Activated naive CD8-positive, alpha-beta T cell (primary cell): ENCODE measurements around the gene LIN7B.

ENCODE experiments used
- H3K27ac Mint-ChIP-seq: one replicate; pipeline ENCODE4 v1.8.0; 2021; ENCODE audit warnings: mixed read lengths
- H3K27me3 Mint-ChIP-seq: one replicate; pipeline ENCODE4 v1.8.0; 2021; ENCODE audit warnings: mixed read lengths
- H3K36me3 Mint-ChIP-seq: one replicate; pipeline ENCODE4 v1.8.0; 2021; ENCODE audit warnings: mixed read lengths
- H3K4me1 Mint-ChIP-seq: one replicate; pipeline ENCODE4 v1.8.0; 2021; ENCODE audit warnings: low read depth, mixed read lengths
- H3K4me3 Mint-ChIP-seq: one replicate; pipeline ENCODE4 v1.8.0; 2021; ENCODE audit warnings: mild to moderate bottlenecking, mixed read lengths
- H3K9me3 Mint-ChIP-seq: one replicate; pipeline ENCODE4 v1.8.0; 2021; ENCODE audit warnings: low read depth, mixed read lengths

LIN7B gene

DNA sequence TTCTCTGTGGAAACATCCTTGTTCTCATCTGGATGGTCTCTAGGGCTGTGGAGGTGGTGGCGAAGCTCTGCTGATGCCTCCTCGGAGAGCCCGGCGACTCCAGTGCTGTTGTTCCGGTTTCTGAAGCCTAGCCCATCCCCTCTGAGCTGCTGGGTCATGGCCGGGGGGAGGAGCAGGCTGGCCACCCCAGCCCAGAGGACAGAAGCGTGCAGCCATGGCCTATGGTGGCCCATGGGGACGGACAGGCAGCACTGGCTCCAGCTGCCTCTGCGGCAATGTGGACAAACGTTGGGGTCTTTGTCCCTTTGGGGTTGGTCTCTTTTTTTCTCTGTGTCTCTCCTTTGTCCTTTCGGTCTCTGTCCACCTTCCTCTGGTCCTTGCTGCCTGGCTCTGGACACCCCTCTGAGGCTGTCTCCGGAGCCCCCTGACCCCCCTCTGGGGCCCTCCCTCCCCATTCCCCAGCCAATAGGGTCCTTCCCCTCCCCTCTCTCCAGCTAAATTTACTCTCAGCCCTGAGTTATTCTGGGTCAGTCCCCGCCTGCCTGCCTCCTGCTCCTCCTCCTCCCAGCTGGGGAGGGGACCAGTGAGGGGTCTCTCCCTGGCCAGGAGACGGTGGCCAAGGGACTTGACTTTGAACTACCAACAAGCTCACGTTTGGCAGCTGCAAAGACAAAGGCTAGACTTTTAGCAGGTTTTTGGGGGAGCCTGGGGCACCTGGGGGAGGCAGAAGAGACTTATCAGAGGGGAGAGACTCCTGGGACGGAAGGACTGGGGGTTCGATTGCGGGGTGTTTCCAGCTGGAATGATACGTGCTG lies 41.0 kb downstream of the LIN7B start, which contains the start of gene HRC:
Gene HRC, minus strand, starts transcription at position 392 of the 815 bp plus-strand sequence. Its CDS starts 159 bp downstream, at position 233.
- peaks cover 35% of the 10 kb centered on the region for H3K27me3 Mint-ChIP-seq
- no peaks in the 10 kb centered on the region for H3K9me3 Mint-ChIP-seq
- H3K4me3 Mint-ChIP-seq, result no peak within 1 kb of the TSS
- H3K36me3 Mint-ChIP-seq, result no peaks in the 10 kb centered on the region
- peak within 1 kb of the TSS; percentile 41 for H3K27ac Mint-ChIP-seq
- H3K4me1 Mint-ChIP-seq, result peaks cover 15% of the 10 kb centered on the region

DNA sequence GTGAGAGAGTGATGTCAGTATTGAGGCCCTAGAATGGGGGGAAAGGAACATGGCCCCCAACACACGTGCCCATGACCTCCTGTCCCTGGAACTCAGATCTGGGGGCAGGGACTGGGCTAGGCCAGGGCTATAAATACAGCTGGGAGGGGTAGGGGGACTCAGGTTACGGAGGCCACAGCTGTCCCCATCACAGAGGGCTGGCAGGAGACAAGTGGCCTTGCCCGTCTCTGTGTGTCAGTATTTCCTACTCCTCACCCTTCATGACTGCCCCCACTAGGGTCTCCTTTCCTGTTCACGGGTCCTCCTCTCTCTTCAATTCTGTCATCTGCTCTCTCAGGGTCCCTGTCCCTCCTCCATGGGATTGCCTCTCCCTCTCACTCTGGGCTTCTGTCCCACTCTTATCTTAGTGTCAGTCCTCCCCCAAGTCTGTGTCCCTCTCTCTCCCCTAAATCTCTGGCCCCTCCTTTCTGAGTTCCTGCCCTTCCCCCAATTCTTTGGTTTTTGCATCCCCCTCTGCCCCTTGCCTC lies 41.7 kb downstream of the LIN7B start:
- Mint-ChIP-seq H3K36me3 (peaks cover under 1% of the 10 kb centered on the region), H3K4me1 (peaks cover 15% of the 10 kb centered on the region), H3K9me3 (no peaks in the 10 kb centered on the region), H3K4me3 (no peak overlapping the region), H3K27ac (no peak overlapping the region), H3K27me3 (peaks cover 40% of the 10 kb centered on the region)

DNA sequence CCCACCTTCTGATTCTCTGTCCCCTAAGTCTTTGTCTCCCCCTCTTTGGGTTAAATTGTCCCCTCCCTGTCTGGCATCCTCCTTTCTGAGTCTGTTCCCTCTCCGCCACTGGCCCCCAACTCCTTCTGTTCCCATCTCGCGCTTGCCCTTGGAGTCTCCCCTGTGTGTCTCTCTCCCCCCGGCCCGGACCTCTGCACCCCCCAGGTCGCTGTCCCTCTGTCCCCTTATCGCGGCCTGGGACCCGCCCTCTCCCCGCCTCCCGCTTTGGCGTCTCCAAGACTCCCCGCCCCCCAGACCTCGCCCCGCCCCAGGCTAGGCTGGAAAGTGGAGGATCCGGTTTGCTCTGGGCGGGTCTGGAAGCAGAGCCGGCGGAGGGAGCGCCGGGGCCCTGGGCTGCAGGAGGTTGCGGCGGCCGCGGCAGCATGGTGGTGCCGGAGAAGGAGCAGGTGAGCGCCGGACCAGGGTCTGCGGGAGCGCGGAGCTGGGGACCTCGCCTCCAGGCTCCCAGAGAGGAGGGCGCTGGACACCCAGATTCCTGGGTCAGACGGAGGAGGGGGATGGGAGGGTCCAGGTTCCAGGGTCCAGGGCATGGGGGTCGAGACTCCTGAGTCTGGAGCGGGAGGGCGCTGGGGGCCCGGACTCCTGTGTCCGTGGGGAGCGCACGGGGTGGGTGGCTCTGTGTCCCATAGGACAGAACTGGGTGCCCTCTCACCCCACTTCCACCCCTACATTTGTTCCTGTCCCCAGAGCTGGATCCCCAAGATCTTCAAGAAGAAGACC lies 43.5 kb downstream of the LIN7B start, which contains the start of gene TRPM4:
Gene TRPM4, plus strand, starts transcription at position 348 of the 780 bp plus-strand sequence. Its CDS starts 75 bp downstream, at position 423.
- peaks cover 38% of the 10 kb centered on the region for H3K27me3 Mint-ChIP-seq
- no peaks in the 10 kb centered on the region for H3K9me3 Mint-ChIP-seq
- H3K4me1 Mint-ChIP-seq, result peaks cover 4% of the 10 kb centered on the region
- peak within 1 kb of the TSS; percentile 62 for H3K4me3 Mint-ChIP-seq
- no peak within 1 kb of the TSS for H3K27ac Mint-ChIP-seq
- peaks cover 3% of the 10 kb centered on the region for H3K36me3 Mint-ChIP-seq

DNA sequence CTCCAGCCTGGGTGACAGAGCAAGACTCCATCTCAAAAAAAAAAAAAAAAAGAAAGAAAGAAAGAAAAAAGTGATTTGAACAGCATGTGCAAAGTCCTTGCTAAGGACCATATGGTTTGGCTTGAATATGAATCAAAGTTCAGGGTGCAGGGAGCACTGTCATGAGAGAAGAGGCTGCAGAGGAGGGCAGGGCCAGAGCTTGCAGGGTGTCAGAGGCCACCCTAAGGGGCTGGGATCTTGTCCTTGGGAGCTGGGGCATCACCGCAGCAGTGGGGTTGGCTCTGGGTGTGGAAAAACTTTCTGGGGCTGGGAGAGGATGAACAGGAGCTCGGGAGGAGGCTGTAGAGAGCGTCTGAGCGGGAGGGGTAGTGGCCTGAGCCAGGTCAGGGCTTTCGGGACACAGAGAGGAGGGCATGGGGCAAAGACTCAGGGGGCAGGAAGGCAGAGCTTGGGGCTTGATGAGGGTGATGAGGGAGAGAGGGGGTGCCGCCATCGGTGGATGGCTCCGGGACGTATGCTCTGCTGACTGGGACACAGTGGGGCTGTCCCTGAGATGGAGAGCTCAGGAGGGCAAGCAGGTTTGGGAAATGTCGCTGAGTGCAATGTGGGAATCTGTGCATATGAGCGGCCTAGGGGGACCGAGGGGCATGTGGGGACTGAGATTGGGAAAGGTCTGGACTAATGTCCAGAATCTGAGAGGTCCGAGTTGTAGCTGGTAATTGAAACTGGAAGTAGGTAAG lies 46.5 kb downstream of the LIN7B start:
- Mint-ChIP-seq H3K36me3 (peaks cover 3% of the 10 kb centered on the region), H3K4me3 (no peak overlapping the region)

DNA sequence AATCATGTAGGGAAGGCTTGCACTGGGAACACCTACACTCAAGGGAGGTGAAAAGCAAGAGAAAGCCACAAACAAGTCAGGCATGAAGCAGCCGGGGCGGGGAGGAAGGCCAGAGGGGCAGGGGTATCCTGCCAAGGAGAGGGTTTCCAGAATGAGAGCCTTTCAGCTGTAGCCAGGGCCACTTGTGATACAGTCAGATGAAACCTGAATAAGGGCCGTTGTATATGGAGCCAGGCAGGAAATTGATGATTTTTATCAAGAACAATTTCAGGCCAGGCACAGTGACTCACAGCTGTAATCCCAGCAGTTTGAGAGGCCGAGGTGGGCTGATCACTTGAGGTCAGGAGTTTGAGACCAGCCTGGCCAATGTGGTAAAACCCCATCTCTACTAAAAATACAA lies 47.8 kb downstream of the LIN7B start:
- Mint-ChIP-seq H3K27ac (no peak overlapping the region), H3K9me3 (no peaks in the 10 kb centered on the region), H3K4me1 (peaks cover 4% of the 10 kb centered on the region), H3K27me3 (peaks cover 17% of the 10 kb centered on the region), H3K4me3 (no peak overlapping the region), H3K36me3 (peaks cover 3% of the 10 kb centered on the region)

More for the DNA sequence above, 46.5 kb downstream of the LIN7B start:
- peaks cover 21% of the 10 kb centered on the region for H3K27me3 Mint-ChIP-seq
- H3K4me1 Mint-ChIP-seq, result peaks cover 4% of the 10 kb centered on the region
- no peaks in the 10 kb centered on the region for H3K9me3 Mint-ChIP-seq
- H3K27ac Mint-ChIP-seq, result no peak overlapping the region

DNA sequence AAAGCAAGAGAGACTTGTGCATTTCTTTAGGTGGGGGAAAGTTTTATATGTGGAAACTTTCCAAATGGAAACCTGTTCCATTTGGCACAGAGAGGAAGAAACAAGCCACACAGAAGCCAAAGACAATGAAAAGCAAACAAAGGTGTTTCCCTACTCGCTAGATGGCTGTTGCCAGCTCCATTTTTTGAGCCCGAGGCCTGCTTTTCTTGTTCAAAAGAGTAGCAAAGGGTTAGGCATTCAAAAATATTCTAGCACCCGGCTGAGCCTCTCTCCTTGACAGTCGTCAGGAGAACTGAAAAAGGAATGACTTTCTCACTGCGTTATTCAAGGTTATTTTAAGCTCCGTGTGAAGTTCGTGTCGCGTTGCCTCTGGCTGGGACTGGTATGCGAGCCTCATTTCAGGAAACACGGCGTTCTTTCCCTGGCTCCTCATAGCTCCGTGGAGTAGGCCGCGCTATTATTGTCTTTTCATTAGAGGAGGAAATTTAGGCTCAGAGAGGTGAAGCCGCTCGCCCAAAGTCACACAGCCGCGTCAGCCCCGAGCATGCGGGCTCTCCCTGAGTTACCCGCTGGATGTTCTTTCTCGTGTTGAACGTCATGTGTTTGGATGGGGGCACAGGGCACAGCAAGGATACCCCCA lies 51.1 kb downstream of the LIN7B start:
- H3K4me3 Mint-ChIP-seq, result no peak overlapping the region
- no peak overlapping the region for H3K27ac Mint-ChIP-seq
- H3K4me1 Mint-ChIP-seq, result no peaks in the 10 kb centered on the region
- peaks cover 3% of the 10 kb centered on the region for H3K36me3 Mint-ChIP-seq
- no peaks in the 10 kb centered on the region for H3K9me3 Mint-ChIP-seq
- peaks cover 6% of the 10 kb centered on the region for H3K27me3 Mint-ChIP-seq

DNA sequence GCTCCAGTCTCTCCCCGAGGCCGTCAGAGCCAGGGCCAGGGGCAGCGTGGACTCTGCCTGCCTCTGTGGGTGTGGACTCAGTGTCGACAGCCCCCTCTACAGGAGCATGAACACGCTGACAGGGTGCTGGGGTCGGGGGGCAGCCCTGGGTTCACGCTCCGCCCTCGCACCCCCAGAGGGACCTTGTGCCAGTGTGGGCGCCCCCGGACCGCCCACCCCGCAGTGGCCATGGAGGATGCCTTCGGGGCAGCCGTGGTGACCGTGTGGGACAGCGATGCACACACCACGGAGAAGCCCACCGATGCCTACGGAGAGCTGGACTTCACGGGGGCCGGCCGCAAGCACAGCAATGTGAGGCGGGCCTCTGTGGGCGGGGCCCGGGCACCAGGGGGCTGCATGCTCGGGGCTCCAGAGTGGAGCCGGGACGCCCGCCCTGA lies 51.7 kb downstream of the LIN7B start:
- Mint-ChIP-seq H3K36me3 (peaks cover 2% of the 10 kb centered on the region), H3K4me1 (no peaks in the 10 kb centered on the region), H3K27me3 (peaks cover 2% of the 10 kb centered on the region), H3K4me3 (no peak overlapping the region), H3K27ac (no peak overlapping the region), H3K9me3 (no peaks in the 10 kb centered on the region)

DNA sequence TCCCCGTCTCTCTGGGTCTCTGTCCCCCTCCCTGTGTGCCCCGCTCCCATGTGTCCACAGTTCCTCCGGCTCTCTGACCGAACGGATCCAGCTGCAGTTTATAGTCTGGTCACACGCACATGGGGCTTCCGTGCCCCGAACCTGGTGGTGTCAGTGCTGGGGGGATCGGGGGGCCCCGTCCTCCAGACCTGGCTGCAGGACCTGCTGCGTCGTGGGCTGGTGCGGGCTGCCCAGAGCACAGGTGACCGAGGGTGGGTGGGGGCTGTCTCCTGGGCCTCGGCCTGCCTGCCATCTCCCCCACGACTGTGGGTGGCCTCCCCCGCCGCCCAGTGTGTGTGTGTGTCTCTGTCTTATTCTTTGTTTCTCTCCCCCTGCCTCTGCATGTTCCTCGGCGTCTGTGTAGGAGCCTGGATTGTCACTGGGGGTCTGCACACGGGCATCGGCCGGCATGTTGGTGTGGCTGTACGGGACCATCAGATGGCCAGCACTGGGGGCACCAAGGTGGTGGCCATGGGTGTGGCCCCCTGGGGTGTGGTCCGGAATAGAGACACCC lies 53.8 kb downstream of the LIN7B start:
- H3K27me3 Mint-ChIP-seq, result peaks cover 1% of the 10 kb centered on the region
- no peaks in the 10 kb centered on the region for H3K36me3 Mint-ChIP-seq
- H3K4me1 Mint-ChIP-seq, result no peaks in the 10 kb centered on the region
- H3K27ac Mint-ChIP-seq, result no peak overlapping the region
- no peaks in the 10 kb centered on the region for H3K9me3 Mint-ChIP-seq
- H3K4me3 Mint-ChIP-seq, result no peak overlapping the region
